ENCODE measurements around the gene QSOX2.

The QSOX2 gene

DNA sequence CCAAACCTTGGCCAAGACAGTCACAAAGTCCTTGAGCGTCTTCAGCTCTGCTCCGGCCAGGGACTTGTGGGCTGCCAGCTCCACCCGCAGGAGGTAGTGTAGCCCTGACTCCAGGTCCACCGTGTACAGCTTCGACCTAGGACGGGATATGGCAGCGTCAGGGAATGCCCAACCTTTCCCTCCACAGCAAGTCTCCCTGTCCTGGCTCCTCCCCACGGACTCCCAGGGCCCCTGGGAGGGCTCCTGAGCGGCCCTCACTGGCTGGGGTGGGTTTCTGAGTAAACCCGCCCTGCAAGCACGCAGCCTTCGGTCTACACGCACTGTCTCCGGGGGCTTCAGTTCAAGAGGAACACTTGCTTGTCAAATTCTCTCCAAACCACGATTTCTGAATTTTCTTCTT is 26.9 kb downstream of the QSOX2 start:
- DNase-seq: no peak

DNA sequence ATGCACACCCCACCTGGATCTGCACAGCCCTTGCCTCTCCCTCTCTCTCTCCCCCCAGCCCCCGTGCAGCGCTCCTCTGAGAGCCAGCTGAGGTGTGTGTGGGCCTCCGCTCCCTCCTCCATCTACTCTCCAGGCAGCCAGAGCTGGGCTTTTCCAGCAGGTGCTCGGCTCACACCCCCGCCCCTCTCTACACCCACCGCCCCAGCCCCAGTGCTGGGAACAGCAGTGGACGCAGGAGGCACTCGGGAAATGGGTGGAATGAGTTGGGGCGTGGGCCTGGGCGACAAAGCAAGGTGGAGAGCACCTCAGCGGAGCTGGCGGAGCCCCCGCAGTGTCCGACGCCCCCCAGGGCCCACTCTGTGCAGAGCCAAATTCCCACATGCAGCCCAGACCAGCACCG is 27.3 kb downstream of the QSOX2 start:
- DNase-seq: no peak

DNA sequence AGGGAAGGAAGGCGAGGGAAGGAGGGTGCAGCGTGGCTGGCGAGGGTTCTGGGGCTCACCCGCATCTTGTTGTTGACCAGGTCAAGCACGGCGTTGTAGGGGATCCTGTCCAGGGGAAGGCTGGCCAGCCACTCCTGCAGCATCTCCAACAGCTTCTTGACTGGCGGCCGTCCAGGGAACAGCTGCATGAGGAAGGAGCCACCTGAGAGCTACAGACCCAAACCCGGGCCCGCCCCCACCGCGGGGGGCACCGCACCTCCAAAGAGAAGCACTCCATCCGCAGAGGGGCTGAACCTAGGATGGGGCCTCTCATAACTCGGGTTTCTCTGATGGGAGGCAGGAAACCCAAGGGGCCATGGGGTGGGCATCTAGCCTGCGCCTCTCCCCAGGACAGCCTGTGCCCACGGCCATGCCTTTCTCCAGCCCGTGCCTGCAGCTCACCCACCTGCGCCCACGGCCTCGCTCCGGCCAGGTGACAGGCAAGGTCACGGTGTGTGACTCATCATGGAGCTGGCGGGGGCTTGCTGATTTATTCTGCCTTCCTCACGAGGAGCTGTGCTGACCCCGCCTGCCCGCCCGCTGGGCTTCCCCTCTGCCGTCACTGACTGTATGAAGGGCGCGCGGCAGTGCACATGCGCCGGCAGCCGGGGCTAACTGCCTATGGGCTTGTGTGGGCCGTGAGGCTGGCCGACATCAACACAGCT is 28.9 kb downstream of the QSOX2 start:
- no peak for DNase-seq

DNA sequence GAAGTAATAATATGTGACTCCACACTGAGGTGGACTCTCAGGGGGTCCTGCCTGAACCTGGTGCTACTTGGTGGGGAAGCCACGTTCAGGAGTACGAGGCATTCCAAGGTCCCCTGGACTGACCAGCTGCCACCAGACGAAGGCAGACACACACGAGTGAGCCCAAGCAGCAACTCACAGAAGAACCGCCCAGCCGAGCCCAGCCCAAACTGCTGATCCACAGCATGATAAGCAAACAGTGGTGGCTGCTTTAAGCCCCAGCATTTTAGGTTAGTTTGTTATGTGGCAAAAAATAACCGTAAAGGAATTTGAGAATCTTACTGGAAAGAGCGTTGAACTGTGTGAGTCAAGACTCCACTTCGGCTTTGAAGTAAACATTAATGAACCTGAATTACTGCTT is 31.9 kb downstream of the QSOX2 start:
- no peak for DNase-seq

DNA sequence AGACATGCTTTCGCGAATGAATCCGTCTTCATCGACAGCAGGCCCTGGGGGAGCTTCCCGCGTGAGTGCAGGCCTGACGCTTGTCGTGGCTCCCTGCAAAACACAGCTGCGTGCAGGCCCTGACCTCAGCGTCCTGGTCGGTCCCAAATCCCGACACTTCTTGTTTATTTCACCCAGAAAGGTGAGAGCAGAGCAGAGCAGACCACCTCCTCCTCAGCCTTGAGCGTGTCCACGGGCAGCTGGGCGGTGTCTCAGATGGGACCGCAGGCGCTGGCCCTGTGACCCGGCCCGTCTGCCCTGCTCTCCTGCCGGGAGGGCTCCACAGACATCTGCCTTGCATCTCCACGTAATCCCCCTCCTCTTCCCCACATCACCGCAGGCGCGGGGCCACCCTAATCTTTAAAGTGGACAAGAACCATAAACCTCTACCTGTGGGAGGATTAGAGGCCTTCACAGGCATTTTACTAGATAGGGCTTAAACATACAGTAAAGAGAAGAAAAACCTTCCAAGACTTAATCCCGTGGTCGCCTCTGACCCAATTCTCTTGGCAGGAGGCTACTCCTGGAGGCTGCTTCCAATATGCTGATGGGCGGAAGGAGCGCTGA is 33.2 kb downstream of the QSOX2 start:
- no peak for DNase-seq

DNA sequence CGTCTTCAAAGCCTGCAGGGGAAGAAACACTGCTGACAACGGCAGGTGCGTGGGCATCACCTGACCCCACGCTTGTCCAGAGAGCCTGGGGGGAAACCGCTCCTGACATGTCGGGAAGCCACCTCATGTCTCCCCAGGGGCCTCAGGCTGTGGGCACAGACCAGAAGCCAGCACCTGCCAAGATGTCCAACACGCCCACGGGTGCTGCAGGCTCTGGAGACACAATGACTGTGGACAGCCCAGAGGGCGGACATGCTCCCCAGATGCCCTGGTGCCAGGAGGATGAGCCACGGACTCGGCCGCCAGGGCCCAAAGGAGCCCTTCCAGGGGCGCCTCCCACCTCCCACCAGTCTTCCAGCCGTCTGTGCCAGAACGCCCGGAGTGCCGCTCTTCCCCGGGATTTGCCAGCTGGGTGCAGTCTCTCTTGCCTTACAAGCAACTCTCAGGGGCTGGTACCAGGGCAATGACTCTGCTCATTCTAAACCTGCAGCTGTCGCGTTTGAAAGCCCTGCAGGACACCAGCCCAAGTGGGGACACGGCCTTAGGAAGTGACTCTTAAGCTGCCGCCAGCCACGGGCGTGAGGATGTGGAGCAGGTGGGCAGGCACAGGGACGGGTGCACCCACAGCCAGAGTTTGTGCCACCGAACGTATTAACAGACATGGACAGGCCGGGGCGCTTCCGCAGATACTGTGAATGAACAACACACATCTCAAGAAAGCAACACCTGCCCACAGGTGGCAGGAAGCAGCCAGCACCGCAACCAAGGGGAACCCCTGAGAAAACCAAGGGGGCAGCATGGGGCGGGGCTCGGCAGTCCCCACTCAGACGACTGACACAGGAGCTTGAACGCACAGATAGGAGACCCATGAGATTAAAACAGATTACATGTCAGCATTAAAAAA is 33.9 kb downstream of the QSOX2 start:
- no peak for DNase-seq

DNA sequence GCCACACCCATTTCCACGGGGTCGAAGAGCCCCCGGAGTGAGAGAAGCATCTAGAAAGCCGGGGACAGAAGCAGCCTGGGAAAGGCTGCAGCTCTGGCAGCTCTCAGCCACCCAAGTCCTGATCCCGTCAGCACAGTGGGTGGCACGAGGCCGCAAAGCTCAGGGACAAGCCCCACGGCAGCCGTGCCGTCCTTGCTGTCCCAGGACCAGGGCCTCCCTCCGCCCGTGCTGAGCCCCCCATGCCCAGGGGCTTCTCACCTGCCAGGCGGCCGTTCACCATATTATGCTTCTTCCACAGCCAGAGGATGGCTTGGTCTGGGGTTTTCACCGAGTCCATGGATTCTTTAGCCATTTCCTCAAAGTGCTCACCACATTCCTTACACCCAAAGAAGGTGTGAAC is 34.6 kb downstream of the QSOX2 start:
- no peak for DNase-seq

DNA sequence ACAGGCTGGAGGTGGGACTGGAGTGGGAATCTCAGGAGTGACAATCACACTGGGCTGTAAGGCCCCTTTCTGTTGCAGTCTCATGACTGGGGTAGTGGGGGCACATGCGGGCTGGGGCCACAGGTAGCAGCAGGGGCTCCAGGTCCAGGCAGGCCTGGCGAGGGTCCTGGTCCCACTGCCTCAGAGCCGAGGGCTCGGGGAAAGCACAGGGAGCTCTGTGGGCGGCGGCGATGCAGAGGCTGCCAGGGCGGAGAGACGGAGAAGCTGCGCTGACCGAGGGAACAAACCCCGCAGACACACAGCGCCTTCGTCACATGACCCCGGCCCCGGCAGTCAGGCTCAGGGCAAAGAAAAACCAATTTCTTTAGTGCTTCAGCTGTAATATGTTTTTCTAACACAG is 35.3 kb downstream of the QSOX2 start:
- no peak for DNase-seq

DNA sequence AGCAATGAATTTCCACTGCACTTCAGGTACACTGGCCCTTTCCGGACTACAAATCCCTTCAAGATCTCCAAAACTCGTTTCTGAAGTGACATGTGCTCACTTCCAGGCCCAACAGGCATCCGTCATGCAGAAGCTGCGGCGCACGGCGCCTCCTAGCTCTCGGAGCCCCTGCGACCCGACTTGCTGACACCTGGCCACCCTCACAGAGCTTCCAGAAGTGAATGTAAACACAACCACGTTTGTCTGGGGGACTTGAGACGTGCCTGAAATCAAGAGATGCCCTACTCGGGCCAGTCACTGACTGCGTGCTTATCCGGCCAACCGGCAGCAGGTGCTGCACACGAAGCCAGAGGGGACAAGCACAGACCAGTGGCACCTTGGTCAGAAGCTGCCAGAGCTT is 35.8 kb downstream of the QSOX2 start:
- DNase-seq: no peak

DNA sequence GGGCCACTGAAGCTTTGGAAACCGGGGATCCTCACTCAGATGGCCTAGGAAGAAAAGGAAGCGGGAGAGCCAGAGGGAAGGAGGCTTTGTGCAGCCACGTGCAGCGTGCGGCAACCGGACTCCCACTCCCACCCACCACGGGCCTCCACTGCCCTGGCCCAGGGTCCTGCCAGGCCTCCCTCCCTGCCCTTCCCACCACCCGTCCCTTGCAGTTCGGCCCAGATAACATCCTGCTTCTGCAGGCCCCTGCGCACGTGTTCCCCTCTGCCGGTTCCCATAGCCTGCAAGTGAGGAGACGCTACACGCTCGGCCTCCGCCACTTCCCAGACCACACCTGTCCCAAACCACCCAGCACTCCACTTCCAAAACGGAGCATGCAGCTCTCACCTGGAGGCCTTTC is 36.4 kb downstream of the QSOX2 start:
- DNase-seq: no peak

DNA sequence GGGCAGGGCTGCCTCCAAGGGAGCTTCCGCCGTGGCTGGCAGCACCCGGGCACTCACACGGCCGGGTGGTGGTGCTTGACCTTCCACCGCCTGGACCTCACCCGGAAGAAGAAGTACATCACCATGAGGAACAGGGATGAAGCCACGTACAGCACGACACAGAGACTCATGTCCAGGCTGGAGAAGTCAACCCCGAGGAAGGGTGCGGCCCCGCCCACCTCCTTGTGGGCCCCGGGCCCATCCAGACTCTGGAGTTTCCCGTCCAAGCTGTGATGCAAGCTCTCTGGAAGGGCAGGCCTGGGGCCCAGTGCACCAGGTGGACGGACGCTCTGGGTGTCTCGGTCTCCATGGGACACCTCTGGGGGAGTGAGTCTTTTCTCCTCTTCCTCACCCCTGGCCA is 36.9 kb downstream of the QSOX2 start:
- no peak for DNase-seq

DNA sequence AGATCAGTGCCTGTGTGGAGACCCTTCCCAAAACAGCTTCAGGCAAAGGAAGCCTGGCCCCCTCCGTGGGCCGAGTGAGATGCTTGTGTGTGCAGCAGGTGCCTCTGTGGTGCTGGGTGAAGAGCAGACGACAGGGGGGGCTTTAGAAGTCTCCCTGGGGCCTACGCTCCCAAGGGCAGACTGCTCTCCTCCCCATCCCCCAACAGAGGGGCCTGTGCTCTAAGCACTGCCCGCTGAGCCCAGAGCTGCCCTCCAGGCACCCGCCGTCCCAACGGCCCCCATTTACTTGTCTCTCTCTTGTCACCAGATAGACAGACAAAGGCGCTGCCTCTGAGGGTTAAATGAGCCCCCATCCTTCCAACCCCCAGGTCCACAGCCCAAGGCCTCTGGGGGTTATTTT is 38.0 kb downstream of the QSOX2 start:
- DNase-seq: no peak

DNA sequence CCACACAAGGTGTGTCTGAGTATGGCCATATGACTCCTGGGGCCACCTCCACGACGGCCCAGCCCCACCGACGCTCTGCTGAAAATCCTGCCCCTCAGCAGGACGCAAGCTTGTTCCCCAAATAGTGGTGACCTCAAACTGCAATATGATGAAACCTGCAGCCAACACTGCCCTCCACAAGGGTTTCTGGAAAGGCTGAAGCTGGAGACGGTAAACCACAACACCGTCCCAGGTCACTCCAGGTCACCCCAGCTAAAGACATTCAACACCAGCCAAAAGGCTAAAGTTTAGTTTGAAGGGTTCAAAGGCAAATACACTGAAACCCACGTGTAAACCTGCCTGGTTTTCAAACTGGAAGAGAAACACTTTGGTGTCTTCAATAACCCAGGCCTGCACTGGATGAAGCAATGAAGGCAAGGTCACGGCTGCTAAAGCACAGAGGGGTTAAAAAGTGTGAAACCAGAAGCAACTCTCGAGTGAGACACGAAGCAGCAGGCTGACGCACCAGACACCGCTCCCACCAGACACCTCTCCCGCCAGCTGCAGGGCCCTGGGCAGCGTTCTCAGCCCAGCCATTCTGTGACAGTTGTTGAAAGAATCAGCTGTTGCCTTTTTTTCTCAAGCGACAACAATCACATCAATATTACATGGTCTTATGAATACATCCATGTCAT is 38.9 kb downstream of the QSOX2 start:
- no peak for DNase-seq

DNA sequence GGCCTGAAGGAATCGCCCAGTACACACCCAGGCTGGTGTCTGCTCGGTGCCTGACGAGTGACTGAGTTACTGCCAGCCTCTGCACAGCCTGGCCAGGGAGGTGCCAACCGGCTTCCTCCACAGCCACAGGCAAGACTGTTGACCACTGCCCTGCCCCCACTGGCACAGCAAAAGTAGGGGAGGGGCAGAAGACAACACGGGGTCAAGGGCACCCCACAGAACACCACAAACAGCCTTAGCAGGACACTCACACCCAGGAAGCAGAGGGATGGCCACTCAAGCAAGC is 40.0 kb downstream of the QSOX2 start:
- no peak for DNase-seq

DNA sequence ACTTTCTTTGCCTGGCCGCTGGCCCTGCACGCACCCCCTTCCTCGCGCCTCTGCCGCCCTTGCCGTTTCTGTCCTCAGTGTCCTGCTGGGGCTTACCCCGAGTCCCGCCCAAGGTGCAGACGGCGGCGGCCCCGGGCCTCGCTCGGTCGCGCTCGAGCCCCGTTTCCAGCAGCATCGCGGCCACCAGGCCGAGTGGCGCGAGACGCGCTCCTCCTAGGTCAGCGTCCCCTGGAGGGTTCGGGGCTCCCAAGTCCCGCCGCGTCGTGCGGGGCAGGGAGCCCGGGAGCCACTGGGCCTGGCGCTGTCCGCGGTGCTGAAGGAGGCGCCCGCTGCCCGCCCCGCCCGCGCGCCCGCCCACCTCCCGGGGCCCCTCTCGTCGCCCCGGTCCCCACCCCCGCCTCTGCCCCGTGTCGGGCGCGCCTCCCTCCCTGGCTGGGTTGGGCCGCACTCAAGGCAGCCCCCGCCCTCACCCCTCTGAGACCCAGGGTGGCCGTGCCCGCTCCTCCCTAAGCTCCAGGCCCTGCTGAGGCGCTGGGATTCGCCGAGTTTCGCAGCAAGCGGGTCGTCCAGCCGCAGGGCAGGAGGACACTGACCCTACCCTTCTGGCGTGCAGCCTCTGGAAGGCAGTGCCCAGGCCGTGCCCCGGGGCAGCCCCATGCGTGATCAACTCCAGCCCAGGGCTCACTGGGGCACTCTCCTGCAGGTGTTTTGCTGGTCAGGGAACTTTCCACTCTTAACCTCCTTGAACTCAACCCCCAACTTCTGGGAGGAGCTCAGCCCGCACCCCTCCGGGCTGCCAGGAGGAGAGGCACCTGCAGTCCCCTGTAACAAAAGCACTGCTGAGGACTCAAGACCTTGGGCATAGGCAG is 40.5 kb downstream of the QSOX2 start, which contains the start of gene LHX3:
Gene LHX3 (minus strand): TSS at position 291 of the 869 bp plus-strand sequence. CDS start 116 bp downstream, at position 175.
- DNase-seq: peak; percentile 39

DNA sequence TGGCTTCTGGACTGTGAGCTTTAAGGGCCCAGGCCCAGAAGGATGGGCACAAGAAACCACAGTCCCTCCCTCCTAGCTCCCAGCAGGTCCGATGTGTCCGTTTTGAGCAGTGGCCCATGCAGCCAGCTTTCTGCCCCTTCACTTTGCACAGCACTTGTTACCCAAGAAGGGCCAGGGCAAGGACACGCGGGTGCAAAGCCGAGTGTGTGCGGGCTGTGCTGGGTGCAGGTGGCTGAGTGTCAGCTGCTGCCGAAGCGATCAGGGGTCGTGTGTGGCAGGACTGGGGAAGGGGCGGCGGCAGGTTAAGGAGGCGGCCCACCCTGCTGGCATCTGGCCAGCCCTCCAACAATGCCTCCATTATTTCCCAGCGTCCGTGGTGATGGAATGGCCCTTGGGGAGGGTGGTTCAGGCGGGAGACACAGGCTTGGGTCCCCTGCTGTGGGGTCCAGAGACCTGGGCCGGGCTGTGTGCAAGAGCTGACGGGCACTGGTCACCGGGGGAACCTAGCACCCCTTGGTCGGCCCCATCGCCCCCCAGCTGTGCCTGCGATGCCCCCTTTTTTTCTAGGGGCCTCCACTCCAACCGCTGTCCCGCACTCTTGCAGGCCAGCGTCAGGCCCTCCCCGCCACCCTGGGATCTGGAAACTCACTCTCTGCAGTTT is 41.3 kb downstream of the QSOX2 start:
- no peak for DNase-seq

DNA sequence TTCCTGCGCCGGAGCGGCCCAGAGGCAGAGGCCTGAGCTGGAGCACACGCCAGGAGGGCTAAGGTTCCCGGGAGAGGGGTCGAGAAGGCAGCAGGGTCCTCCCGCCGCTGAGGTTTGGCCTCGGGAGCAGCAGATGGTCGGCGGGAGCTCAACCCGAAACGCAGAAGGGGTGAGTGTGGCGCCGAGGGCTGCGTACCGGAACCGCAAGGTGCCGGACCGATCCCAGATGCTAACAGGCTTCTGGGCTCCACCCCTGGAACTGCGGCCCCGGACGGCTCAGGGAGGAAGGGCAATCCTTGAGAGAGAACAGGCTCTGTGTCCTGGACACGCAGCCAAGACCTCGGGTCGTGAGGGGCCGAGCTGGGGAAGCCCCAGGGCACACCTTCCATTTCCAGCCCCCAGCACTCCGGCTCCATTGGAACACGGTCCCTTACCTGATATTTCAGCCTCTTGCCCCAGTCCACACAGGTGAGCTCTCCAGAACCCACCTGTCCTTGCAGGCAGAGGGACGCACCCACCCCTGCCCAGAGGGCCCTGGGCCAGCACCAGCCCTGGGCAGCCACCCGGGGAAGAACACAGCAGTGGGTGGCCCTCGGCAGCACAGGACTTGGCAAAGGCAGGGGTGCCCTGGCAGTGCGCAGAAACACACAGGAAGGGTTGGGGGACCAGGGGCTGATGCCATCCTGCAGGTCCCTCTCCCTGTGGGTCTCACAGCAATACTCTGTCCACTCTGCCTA is 42.0 kb downstream of the QSOX2 start:
- no peak for DNase-seq

DNA sequence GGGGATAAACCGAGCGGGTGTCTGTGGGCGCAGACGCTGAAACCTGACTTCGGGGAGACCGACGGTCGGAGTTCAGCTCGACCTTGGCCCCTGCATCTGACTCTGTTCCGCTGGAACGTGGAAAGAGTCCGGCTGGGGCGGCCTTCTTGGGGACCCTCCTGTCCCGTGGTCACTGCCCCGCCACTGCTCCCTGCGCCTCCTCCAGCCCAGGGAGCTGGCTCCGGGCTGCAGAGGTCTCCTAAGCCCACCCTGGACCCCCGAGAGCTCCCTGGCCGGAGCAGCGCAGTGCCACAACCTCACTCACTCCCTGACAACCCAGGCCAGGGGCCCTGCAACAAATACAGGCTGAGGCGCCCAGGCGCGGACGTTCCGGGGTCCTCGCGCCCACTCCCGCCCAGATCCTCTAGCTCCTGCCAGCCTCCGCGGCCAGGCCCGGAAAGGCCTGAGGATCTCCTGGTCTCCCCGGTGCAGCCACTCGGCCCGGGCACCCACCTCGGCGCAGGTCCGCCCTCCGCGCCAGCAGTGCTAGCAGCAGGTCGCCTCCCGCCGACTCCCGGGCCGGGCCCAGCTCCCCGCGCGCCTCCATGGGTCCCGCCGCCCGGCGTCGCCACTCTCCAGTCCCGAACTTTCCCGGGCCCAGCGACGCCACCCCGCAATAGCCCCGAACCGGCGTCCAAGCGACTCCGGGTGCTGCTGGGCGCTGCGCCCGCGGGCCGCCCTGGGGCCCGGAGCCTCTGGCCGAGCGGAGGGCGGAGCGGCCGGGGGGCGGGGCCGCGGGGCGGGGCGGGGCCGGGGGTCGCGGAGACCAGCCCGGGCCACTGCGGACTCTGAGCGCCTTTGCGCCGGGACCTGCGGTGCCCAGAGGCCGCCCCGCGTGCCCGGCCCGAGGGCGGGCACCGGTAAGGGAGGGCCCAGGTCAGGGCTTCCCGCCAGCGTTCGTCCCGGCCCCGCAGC is 42.9 kb downstream of the QSOX2 start:
- no peak for DNase-seq

DNA sequence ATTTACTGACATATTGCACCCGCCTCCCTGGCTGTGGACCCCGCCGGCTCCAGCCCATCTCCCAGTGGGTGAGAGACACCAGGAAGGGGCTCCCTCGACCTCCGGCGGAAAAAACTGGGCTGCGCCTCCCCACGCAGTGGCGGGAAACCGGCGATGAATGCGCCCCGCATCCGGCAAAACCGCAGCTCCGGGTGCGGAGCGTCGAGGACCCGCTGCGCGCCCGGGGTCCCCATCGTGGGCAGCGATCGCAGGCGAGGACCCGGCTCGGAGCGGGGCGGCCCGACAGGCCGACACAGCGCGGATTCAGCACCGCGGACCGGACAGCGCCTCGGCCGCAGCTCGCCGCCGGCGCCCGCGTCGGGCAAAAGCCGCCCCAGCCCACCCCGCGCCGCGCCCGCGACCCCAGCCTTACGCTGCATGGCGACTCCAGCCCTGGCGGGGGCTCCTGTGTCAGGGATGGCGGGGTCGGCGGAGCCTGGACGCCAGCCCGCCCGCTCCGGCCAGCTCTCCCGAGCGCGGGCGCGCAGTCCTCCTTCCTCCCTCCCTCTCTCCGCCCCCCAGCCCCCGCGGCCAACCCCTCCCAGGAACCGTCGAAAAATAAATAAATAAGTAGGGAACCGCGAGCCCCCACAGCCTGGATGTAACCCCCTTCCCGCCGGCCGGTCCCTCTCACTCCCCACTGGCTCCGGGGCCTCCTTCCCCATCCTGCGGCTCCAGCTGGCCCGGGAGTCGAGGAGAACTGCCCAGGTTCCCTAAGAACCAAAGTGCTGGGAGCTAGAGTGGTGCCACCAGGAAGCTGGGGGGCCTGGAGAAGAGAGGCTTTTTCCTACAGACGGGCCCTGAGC is 43.8 kb downstream of the QSOX2 start:
- DNase-seq: no peak

Measured in activated T-cell treated with anti-CD3 and anti-CD28 coated beads, Interleukin-2, amount 50 U/mL, for 1 hour (primary cell).